HepG2 (cell line): ENCODE results near the gene TNFRSF25. TPM values are rescaled to one million over a fixed set of nuclear protein-coding genes. Genes with fewer than 3 reads are reported as not detected.

Source experiments
- ATF3 ChIP-seq: sonication (generic); formaldehyde crosslinking; IDR thresholded peaks from 2 replicates; pipeline ENCODE4 v1.4.0; 2020; ENCODE audit warnings: missing genetic modification reagents
- HMGXB3 ChIP-seq: sonication (generic); formaldehyde crosslinking; IDR thresholded peaks from 2 replicates; pipeline ENCODE4 v1.4.0; 2020; ENCODE audit warnings: missing genetic modification reagents, borderline replicate concordance
- RERE ChIP-seq: IDR thresholded peaks from 2 replicates; pipeline ENCODE4 v1.6.1; 2016; ENCODE audit warnings: low read depth, missing genetic modification reagents, missing compliant biosample characterization
- ZNF407 ChIP-seq: sonication (generic); formaldehyde crosslinking; IDR thresholded peaks from one replicate; pipeline ENCODE4 v1.5.1; 2020; ENCODE audit warnings: mild to moderate bottlenecking, missing genetic modification reagents; ENCODE audit errors: not compliant biosample characterization
- ZNF513 ChIP-seq: sonication (generic); formaldehyde crosslinking; conservative IDR thresholded peaks from 2 replicates; pipeline ENCODE4 v1.5.0; 2020; ENCODE audit warnings: missing genetic modification reagents
- ZNF678 ChIP-seq: sonication (generic); formaldehyde crosslinking; IDR thresholded peaks from 2 replicates; pipeline ENCODE4 v1.4.0; 2020; ENCODE audit warnings: mild to moderate bottlenecking, missing genetic modification reagents
- polyA plus RNA-seq, 8 experiments: library from polyadenylated mRNA; depleted of rRNA in 3 of 8; stranded (reverse) in 7 of 8; unstranded in 1 of 8; fragments of >200 nt; fragmentation: Illumina TruSeq in 4 of 8; extraction: Trizol in 4 of 8; gene quantifications; 2 replicates each; pipeline versions ENCODE4 v1.2.1 to v1.2.3, GENCODE V29; 2011 to 2016; ENCODE audit warnings: low read depth in 4 of 8, missing spikeins in 1 of 8, mixed read lengths in 1 of 8; ENCODE audit not compliant: insufficient read depth in 1 of 8
- total RNA-seq, 5 experiments: library from RNA; depleted of rRNA; stranded (reverse); fragments of >200 nt; fragmentation: Illumina TruSeq; extraction: Trizol; gene quantifications; 2 replicates each; pipeline ENCODE4 v1.2.3, GENCODE V29; 2016; ENCODE audit warnings: low read depth in 1 of 5

TNFRSF25 gene
- total and polyA plus RNA-seq, 2 of the 13 experiments (the other 11 are each of a cell fraction or from before 2014, with no cell fraction given) = 1.4 to 1.5 TPM

GRCh38 chr1:6448749-6449631 is 17.0 kb downstream of the TNFRSF25 start (continued):
- TF ChIP-seq ZNF513 (no peak), HMGXB3 (CRISPR knock-in tag) (no peak), ZNF678 (CRISPR knock-in tag) (no peak), ATF3 (CRISPR knock-in tag) (no peak), ZNF407 (CRISPR knock-in tag) (no peak), RERE (no peak)
